HG03439 (cell line): ENCODE results near the gene FAM81A.
"Not testable (repeated sequence)": the region's sequence is repeated elsewhere in the genome, so short reads cannot be mapped to it uniquely, and the experiment has no call there.

Experiments
- ATAC-seq: cut with Tn5 transposase; IDR thresholded peaks from one replicate; pipeline ENCODE4 v1.9.1; 2021; ENCODE audit warnings: mild to moderate bottlenecking, moderate library complexity; ENCODE audit not compliant: unreplicated experiment

FAM81A gene

GRCh38 chr15:59424616-59425015 lies 13.4 kb upstream of the FAM81A start:
- no peak for ATAC-seq

GRCh38 chr15:59428898-59429297 lies 9.1 kb upstream of the FAM81A start:
- not testable (repeated sequence) for ATAC-seq

DNA sequence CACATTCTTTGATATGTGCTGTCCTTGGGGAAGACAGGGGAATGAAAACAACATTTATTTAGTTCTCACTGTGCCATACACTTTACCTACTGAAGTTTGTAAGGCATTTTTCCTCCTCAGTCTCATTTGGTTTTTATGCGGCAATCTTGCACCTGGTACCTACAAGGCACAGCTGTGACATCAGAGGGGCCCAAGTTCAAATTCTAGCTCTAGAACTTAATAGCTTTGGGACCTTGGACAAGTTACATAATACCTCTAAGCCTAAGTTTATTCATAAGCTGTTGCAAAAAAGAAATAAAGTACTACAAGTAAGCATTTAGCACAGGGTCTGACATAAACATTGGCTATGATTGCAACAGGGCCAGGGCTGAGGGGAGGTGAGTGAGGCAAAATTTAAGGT lies 5.6 kb upstream of the FAM81A start:
- no peak for ATAC-seq

DNA sequence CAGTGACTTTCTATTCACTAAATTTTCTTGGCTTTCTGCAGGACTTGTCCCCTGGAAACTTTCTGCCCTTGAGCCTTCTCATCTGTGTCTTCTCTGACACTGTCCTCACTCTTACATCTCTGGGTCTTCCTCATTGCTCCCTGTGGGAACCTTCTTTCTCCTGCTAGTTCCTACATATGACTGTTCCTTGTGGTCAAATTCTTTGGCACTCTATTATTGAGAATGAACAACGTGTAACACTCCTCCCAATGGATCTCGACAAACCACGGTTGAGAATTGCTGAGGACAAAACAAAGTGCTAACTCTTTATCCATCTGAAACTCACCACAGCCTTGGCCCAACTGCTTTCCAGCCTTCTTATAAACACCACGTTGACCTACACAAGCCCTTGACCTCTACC lies 3.5 kb upstream of the FAM81A start:
- no peak for ATAC-seq

DNA sequence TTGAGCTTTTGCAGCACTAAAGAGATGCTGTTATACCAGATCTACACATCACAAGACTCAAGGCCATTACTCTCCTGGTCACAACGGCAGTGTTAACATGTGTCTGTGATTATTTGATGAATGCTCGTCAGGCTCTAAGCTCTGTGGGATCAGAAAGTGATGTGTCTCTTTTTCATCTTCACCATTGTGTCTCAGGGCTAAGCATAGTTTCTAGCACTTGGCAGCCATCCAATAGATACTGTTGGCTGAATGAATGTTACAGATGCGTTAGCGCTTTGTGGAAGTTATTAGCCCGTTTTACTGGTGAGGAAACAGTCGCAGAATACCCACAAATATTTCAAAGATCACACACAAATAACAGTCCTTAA lies 1.2 kb upstream of the FAM81A start:
- no peak for ATAC-seq

GRCh38 chr15:59437142-59437816 lies 707 bp upstream of the FAM81A start:
- ATAC-seq = no peak

DNA sequence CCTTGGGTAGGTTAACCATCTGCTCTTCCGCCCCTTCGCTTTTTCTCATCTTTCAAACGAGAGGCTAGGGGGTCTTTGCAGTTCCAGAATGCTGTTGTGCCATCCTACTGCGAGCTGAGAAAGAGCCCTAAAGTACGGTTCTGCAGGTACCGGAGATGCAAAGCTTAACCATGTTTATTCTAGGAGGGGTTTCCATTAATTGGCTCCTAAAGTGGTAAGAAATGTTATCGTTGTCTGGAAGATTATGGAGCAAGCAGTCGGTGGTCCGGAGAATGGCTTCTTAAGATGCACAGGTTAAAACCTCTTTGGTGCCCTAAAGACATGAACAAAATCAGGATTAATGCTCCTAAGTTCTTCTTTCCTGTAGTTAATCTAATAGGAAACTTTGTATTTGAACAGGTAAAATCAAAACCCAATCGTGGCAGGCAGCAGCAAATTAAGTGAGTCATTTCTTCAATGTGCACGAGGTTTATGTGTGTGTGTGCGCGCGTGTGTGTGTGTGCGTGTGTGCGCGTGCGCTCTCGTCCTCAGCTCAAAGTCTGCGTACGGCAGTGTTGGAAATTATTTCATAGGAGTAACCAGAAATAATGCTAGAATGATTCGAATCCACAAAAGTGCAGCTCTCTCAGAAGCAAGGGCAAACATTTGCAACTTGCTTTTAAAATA lies 772 bp downstream of the FAM81A start:
- ATAC-seq = no peak

GRCh38 chr15:59439576-59439975 lies 1.6 kb downstream of the FAM81A start:
- ATAC-seq = no peak

DNA sequence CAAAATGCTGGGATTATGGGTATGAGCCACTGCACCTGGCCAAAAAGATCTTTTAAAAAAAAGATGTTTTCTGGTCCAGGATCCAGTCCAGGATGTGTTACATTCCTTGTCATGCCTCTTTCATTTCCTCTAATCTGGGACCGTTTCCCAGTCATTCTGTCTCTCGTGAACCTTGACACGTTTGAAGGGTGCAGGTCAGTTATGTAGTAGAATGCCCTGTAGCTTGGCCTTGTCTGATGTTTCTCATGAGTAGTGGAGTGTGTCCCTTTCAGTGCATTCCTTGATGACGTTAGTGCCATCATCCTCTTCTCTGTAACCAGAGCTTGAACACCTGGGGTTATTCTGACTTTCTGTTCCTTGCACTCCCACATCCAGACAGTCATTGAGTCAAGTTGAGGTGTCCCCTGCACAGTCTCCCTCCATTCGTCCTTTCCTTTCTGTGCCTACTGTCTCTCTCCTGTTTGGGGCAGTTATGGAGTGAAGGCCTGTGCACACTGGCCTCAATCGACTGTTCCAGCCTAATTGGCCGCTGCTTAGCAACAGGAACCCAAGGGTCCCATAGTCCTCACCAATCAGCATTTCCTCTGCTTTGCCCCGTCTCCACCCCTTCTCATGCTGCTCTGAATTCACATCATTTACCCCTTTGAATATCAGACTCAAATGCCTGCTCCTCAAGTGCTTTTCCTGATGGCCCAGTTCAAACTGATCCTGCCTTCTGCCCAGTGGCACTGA lies 5.5 kb downstream of the FAM81A start:
- no peak for ATAC-seq

DNA sequence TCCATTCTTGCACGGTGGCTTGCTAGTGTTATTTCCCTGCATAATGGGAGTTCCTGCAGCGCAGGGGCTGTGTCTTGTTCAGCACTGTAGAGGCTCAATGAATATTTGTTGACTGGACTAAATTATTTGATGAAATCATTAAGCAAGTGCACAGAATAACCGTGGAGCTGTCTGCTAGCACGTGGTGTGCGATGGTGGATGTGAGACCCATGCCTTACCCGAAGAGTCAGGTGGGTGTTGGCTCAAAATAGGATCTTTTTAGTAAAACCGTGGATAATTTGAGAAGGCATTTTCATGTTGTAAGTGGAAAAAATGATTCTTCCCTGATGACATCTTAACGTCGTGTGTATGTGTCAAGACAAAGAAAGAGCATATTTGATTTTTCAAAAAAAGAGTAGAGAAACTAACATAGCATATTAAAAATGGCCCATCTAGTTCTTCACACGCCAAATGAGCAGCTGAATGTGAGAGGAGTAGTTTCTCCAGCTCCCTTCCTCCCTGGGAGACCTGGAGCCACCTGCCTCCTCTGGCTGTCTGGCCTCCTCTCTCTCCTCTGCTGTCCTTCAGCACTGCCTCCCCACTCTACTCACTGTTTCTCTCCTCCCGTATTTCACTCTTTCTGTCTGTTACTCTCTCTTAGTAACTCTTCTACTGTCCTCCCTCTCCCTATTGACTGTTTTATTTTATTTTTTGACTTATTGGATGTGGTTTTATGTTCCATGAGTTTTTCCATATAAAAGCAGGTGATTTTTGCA lies 6.3 kb downstream of the FAM81A start:
- no peak for ATAC-seq

- ATAC-seq = no peak
These were observed 7.1 kb downstream of the FAM81A start for GRCh38 chr15:59444980-59445545.

GRCh38 chr15:59446232-59446957 lies 8.4 kb downstream of the FAM81A start:
- no peak for ATAC-seq

- ATAC-seq = no peak
These were observed 9.4 kb downstream of the FAM81A start for GRCh38 chr15:59447367-59447766.

GRCh38 chr15:59448871-59449270 lies 10.9 kb downstream of the FAM81A start:
- no peak for ATAC-seq

DNA sequence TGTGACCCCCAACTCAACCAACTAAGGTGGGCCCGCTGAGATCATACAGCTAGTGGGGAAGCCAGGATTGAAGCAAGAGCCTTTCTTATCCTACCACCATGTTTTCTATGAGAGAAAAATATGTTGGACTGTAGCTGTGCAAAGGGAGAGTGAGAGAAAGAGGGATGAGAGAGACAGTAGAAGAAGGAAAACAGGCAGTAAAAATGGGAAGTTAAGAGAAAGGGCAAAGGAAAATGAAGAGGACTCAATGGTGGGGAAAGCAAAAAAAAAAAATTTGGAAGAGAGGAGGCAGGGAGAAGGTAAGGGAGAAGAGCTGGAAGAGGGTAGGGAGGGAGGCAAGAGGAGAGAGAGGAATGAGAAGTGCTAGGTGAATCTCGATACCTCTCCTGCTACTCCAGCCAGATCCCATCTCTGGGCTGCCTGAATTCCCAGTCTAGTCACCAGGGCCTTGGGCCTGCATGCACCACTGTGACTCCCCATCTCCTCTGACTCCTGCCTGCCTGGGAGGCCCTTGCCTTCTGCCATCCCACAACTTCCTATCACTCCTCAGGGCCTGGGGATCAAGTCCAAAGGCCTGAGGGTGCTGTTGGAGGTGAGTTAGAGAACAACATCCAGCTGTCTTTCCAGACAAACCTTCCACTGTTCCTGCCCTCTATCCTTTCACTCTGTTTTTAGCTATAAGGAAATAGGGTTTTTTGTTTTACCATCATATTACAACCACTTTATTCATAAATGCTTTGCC lies 15.7 kb downstream of the FAM81A start:
- no peak for ATAC-seq

DNA sequence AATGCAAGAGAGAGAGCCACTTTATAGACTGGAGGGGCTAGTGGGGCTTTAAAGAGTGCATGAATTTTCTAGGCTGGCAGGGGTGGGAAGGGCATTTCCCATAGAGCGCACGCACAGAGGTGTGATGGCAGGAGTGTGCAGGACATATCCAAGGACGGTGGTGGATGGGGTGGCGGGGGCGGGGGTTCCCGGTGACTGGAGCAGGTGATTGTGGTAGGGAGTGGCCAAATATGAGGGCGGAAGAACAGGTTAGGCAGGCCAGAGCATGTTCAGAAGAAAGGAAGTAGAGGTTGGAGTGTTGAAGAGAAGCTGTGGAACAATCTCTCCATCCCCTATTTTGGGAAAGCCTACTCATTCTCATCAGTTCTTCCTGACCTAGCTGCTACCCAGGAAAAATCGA lies 18.1 kb downstream of the FAM81A start:
- no peak for ATAC-seq

GRCh38 chr15:59457103-59457502 lies 19.1 kb downstream of the FAM81A start:
- no peak for ATAC-seq

DNA sequence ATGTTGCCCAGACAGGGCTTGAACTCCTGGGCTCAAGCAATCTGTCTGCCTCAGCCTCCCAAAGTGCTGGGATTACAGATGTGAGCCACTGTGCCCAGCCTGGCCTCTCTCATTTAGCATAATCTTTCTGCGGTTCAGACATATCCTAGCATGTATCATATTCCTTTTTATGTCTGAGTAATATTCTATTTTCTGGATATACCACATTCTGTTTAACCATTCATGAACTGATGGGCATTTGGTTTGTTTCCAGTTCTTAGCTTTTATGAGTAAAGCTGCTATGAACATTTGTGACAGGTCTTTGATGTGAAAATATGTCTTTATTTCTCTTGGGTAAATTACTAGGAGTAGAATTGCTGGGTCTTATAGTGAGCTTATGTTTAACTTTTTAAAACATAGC lies 23.5 kb downstream of the FAM81A start:
- ATAC-seq = no peak

DNA sequence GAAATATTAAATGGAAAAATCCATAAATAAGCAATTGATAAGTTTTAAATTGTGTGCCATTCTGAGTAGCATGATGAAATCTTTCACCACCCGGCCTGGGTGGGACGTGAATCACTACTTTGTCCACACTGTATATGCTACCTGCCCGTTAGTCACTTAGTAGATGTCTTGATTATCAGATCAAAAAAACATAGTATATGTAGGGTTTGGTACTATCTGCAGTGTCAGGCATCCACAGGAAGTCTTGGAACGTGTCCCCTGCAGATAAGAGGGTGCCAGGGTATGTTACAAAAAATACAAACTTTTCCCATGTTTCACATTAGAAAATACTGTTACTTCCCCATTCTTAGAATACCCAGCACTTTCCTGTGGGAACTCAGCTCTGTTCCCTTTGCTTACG lies 35.2 kb downstream of the FAM81A start:
- ATAC-seq = no peak

DNA sequence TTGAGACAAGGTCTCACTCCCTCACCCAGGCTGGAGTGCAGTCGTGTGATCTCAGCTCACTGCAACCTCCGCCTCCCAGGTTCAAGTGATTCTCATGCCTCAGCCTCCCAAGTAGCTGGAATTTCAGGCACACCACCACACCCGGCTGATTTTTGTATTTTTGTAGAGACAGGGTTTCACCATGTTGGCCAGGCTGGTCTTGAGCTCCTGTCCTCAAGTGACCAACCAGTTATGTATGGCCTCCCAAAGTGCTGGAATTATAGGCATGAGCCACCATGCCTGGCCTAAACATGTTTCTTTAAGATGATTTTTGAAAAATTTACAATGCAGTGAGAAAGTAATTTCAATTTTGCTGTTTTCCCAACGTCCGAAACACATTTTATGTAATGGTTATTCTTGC lies 37.2 kb downstream of the FAM81A start:
- not testable (repeated sequence) for ATAC-seq
